HG03159 (cell line): ENCODE measurements around the gene TSC22D1.

Experiments used
- ATAC-seq: cut with Tn5 transposase; IDR thresholded peaks from one replicate; pipeline ENCODE4 v1.9.1; 2021; ENCODE audit warnings: mild to moderate bottlenecking, moderate library complexity; ENCODE audit not compliant: unreplicated experiment

Gene TSC22D1

DNA sequence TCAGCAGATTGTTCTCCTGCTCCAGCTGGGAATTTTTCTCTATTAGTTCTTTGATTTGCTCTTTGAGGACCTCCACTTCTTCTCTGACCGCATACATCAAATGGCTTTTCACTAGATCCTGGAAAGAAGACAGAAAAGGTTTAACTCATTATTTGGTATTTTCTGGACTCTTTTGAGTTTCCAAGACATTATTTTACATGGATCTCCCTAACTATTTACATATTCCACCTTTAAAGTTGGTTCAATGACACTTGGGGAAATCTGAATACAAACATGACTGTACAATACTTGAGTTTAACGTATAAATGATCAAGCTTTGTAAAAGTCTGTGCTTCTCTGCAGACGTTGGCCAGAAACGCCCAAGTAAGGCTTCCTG is 141.4 kb downstream of the TSC22D1 start:
- no peak for ATAC-seq

DNA sequence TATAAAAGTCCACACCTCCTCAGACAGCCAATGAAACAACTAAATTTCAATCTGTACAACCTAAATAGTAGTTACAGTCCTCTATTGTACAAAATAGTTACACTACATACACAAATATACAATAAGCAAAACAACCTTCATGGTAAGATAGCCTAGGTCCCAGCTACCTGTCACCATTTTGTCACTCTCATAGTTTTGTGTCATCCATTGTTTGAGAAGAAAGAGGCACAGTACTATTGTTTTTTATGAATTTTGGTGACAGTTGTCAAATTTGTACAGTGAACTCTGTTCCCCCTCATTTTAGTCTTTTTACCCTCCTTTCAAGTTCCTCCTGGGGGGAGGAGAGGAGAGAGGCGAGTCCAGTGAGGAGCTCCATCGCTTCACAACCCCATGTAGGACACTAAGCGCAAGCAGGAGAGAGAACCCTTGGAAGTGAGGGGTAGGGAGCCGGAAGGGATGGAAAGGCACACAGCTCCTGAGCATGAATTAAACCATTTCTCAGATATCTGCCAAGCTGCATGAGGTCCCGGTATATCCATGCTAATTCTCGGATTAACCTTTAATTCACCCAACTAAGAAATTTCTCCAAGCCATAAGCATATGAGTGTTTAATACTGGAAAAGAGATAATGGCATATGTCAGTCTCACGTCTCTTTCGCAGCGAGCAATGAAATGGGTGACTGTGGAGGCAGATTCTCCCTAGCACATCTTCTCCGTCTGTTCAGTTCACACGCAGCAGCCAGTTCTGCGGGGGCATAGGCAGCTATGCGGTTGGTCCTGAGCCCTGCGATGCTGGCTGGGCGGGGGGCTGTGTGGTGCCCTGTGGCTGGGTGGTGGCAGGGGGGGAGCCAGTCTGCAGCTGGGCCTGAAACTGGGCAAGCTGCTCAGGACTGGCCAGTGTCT is 142.0 kb downstream of the TSC22D1 start:
- no peak for ATAC-seq

DNA sequence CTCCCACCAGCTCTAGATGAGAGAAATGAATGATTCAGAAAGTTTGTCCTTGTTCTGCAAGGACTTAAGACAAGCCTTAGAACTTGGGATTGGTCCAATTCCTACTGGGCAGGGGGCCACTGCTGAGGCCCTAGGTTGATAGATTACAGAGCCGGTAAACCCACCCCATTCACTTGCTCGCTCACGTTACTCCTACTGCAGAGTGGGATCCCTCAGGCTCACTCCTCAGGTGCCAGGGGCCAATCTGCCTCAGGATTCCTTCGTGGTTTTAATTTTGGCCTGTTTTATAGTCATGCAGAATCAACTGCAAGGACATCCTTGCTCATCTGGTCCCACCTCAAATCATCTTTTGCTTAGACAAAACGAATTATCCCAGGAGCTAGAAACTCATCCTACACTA is 143.5 kb downstream of the TSC22D1 start:
- no peak for ATAC-seq

DNA sequence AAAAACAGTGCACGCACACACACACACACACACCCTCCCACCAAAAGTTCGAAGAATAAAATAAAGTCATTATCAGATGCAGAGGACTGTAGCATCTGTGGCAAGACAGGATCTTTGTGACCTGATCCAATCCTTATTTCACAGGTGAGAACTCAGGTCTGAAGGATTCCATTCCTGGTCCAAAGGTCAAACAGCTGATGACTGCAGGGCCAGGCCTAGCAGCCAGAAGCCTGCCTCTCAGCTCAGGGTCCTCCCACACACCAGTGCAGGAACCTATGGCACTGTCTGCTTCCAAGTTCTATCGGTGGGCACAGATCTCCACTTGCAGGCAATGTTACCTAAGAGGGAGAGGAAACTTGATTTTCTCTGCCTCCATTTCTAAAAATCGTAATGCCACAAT is 145.0 kb downstream of the TSC22D1 start:
- ATAC-seq = no peak

DNA sequence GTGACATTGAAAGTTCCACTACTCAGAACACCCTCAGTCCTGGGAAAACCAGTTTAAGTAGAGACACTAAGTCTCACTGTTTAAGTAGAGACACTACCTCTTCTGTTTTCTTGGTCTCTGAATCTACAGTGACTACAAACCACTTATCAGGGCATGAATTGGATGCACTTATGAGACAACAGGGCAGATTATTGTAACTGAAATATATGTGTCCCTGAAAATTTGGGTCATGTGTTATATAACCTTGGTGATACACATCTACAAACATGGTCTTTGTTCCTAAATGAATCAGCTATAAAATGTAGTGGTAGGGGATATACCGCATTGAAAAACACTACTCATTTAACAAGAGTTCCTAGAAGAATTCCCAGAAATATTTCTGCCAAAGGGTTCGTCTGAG is 146.8 kb downstream of the TSC22D1 start:
- ATAC-seq = no peak

DNA sequence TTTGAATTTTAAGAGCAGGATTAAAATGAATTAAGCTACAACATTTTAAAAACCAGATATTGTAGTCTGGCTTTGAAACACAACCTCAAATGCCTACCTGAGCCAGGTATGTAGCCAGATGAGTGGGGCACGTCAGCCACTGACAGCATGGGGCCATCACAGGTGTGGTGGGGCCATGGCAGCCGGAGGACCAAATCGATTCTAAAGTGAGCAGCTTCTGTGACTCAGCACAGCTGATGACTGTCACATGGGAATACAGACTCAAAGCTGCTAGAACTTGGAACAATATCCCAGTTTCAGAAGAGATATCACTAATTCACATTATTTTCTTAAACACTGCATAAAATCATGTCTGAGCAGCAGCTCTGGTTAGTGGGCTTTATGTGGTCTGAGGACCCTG is 149.7 kb downstream of the TSC22D1 start:
- ATAC-seq = no peak

DNA sequence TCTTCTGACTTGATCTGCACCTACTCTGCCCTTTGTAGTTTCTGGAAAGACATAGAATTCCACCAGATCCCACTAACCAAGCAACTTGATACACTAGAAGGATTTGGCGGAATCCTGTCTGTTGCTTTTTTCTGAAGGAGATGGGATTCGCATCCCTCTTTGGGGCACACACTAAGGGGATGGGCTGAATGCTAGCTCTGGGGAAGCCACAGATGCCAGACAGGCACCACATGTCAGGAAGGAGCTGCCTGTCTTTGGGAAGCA is 150.4 kb downstream of the TSC22D1 start:
- no peak for ATAC-seq

DNA sequence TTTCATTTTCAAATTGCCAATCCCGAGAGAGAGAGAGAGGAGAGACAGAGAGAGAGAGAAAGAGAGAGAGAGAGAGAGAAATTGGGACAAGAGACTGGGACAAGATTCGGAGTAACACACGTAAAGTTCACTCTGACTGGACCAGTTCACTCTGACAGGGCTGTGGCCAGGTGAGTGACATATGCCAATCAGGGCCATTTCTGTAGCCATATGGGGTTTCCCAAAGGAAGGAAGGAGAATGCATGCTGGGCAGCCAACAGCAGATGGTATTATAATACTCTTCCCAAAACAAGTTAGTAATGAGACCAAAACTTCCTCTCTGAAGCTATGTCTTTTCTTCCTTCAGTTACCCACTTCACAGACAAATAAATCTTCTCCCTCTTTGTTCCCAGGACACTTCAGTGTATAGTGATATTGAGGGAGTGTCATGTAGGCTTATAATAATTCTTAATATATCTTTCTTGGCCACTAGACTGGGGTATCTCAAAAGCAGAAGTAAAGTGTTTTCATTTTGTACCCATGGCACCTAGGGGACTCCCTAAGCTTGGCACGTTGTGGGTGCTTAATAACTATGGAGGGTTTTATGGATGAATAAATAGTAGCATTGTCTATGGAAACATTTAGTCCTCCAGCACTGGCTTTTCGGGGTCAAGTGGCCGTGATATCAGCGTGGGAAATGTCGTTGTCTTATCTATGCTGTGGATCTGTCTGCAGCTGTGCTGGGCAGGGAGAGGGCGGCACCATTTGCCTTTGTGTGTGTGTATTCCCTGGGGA is 150.9 kb downstream of the TSC22D1 start:
- ATAC-seq = no peak

DNA sequence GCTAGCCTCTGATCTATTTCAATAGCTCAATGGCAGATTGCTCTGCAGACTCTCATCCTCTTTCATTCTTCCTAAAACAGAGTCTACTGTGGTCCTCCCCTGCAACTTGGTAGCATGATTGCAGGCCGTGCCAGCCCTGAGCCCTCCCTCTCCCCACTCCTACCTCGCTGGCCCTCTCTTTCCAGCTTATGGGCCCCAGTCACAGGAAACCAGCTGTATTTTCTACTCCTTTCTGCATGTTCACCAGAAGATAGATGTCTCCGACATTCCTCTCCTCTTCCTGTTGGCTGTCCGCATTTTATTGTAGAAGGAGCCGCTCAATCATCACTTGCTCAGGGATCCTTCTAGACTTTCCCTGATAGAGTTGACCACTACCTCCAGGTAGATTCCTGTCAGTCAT is 152.3 kb downstream of the TSC22D1 start:
- ATAC-seq = no peak

DNA sequence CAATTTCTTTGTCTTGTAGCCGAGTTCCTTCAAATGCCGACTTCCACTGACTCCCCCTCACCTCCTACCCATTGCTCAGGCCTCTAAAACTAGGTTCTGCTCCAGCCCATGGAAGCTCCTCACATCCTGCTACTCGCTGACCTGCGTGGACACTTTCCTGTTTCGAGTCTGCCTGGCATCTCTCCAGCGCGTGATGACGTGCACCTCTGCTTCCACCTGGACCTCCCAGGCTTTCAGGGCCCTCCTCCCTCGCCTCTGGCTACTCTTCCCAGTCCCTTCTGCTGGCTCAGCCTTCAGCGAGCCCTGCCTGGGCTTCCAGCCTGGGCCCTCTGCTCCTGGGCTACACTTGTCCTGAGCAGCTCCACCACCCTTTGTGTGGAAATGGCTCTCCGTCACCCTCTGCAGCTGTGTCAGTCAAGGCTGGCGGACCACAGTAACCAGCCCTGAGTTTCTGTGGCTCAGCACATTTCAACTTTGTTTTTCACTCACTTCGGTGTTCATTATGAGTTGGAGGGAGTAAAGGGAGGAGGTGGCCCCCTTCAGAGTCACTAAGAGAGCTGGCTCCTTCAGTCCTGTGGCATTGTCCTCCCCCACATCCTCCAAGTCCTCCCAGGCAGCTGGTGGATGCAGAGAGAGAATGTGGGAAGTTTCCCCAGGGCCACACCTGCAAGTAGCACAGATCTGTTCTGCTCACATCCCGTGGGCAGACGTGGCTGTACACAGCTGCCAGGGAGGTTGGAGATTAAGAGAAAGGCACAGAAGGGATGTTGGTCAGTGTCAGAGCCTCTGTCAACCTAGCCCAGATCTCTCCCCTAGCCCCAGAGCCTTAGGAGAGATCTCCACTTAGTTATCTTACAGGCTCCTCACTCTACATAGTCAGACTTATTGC is 153.1 kb downstream of the TSC22D1 start:
- ATAC-seq = no peak

DNA sequence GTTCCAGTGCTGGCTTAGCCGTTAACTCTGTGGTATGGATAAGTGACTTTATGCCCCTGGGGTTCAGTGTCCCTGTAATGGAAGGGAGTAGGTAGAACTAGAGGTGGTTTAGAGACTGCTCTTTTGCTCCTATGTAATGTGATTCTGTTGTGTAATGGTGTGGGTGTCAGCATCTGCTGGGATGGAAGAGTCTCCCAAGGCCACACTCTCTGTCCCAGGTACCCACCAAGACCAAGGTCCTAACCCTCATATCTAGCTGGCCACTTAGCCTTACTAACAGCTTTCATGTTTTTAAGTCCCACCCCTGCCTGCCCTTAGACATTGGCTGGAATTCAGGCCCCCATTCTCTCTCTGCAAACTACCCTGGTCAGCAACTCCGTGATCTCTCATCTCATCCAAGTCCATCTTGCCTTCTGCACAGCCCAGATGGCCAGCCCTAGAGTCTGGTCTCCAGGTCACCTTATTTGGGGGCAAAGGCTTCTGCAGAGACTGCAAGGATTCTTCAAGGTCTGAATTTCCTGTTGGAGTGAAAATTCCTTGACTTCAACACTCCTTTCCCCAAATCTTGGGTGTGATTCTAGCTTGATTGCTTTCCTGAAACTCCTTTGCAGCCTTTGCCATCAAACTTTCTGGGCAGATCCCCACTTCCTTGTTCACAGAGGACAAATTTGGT is 154.1 kb downstream of the TSC22D1 start:
- ATAC-seq = no peak

DNA sequence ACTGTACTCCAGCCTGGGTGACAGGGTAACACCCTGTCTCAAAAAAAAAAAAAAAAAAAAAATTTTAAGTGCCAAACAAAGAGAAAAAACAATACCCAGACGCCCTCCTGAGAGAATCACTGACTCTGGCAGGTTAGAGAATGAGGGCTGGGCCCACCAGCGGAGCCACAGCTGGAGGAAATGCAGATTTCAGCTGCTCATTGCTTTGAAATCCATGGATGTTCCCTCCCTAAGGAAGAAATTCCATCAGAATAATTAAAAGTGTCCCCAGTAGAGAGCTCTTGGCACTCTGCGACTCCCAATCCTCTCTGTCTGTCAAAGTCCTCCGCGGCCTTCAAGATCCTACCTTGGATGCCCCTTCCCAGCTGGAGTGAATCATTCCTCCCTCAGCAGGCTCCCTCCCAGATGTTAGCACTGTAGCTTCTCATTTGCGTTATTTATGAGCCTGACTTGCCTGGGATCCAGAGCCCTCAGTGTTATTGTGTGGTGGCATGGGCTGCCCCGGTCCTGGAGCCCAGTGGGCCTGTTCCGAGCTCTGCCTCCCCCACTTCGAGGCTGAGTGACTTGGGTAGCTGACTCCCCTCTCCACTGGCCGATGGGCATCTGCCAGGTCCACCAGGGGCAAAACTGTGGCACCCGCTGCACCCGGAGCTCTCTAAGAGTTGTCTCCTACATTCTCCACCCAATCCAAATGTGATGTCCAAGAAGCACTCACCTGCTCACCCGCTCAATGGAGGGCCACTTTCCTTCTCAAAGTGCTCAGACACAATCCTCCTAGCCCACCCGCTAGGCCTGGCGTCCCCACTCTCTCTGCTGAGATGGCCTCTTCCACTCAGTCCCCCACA is 155.5 kb downstream of the TSC22D1 start:
- ATAC-seq = no peak

DNA sequence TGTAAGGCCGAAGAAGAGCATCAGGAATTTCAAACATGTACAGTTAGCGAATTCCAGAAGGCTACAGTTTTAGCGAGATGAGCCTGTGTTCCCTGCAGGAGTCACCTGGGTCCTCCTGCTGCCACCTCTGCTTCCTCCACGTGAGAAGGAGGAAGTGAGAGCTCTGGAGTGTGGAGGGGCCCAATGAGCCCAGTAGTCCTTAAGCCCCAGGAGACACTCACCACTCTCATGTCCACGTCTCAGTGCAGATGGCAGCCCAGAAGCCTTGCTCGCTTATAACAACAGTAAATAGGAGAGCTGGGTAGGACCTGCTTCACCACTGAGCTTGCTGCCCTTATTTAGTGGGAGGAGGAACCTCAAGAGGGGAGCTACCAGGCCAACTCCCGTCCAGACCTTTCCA is 158.3 kb downstream of the TSC22D1 start:
- no peak for ATAC-seq

DNA sequence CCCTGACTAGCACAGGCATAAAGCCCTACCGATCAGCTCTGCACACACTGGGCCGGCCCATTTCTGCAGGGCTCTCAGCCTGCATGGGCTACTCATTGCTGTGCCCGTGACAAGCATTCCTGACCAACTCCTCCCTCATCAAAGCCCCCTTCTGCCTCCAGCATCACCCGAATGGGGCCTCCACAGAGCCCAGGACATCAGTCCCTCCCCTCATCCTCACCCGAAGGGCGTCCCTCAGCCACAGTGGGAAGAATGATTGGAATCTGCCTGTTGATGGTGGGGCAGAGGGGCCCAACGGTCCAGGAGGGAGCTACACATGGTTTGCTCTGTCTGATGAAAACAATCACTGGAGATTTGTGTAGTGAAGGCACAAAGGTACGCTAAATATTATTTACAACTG is 158.7 kb downstream of the TSC22D1 start:
- no peak for ATAC-seq

DNA sequence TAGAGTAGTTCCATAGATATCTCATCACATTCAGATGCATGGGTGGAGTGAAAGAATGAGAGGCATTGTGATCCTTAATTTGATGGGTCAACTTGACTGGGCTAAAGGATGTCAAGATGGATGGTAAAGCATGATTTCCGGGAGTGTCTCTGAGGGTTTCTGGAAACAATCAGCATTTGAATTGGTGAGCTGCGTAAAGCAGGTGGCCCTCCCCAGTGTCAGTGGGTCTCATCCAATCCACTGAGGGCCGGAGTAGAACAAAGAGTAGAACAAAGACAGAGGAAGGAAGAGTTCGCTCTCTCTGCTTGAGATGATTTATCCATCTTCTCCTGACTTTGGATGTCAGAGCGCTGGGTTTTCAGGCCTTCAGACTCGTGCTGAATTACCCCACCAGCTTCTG is 159.4 kb downstream of the TSC22D1 start:
- no peak for ATAC-seq

DNA sequence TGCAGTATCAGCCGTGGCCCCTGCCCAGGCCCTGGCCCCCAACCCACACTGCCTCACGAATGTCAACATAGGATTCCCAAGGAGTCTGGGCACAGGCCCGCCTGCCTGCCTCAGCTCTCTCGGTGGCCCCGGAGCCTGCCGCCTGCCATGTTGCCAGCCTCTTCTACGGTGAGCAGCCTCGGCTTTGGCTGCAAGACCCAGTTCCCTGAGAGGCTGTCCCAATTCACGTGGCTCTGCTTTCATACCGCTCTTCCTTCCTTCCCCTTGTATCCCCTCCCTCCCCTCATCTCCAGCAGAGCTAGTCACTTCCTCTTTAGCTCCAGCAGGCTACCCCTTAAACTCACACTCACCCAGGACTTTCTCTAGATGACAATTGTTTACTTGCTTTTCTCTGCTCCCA is 159.8 kb downstream of the TSC22D1 start:
- ATAC-seq = no peak

DNA sequence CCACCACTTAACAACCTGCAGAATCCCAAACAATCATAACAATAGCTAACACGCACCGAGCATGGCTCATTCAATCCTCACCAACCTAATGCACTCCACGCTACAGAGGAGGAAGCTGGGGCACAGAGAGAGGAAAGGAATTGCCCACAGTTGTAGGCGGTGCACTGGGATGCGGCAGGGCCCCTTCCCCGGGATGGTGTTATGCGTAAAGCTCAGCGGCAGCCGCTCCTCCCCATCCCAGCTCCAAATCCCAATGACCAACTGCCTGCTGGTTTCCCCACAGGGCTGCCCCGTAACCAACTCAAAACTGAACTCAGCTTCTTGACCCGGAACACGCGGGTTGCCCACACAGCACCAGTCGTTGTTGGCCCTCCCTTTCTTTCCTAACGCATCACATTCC is 160.3 kb downstream of the TSC22D1 start:
- ATAC-seq = no peak

DNA sequence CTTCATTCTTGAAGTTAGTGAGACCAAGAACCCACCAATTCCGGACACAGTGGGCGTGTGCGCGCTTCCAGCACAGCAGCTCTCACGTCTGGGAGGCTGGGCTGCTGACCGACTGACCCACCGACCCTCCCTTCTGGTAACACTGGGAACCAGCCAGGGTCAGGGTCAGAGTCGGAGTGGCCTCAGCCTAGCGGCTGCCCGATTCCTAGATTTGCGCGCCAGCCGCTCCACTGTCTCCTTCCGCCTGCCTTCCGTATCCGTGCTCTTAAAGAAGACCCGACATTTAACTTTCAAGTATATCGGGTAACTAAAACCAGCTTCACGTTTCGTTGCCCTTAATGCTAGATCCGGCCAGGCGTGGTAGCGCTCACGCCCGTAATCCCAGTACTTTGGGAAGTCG is 161.4 kb downstream of the TSC22D1 start:
- no peak for ATAC-seq

DNA sequence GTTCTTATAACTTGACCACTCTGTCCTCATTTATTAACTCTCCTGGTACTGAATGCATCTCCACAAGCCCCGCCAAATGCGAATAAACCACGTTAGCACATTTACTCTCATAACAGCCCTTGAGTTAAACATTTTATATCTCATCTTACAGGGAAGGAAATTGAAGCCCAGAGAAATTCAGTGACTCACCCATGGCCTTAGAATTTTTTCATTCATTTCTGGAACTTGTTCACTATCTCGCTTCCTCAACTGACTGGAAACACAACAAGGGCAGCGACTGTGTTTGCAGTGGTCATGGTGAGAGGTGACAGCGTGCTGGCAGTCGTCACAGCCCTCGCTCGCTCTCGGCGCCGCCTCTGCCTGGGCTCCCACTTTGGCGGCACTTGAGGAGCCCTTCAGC is 163.0 kb downstream of the TSC22D1 start:
- no peak for ATAC-seq

DNA sequence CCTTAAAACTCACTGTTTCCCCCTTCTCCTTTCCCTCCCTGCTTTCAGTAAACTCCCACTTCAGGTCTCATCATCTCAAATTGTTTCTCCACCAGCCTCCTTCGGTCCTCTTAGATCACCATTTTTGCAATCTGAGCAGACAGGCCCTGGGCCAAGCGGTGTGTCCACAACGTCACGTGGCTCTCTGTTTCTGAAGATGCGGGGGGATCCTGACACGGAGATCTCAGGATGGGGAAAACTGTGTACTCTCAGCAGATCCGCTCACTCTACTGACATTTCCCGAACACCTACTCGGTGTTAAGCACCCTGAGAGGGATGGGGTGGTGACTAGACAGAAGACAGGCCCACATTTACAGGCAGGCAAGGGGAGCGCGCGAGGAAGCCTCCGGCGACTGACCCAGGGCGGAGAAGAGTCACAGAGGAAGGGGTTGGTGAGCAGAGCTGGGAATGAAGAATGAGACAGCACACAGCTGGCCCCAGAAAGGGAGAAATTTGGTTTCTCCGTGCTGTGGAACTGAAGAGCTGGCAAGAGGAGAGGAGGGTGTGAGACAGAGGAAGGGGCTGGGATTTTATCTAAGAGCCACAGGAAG is 163.7 kb downstream of the TSC22D1 start:
- ATAC-seq = no peak
